Ovary (tissue), 9 donors: Measurements from ENCODE around the gene GSN. TPM values are rescaled to one million over a fixed set of nuclear protein-coding genes. Genes with fewer than 3 reads are reported as not detected.

Experiments
- DNase-seq, 5 donors: peaks; one replicate each; pipeline ENCODE4 v3.0.0-alpha.2; 2019 to 2020
- H3K27ac ChIP-seq, 2 donors: fragments of 200-600 bp; one replicate each; pipeline versions ENCODE4 v1.5.1 to v1.8.0; 2019 to 2022
- H3K27me3 ChIP-seq: fragments of 200-600 bp; one replicate; pipeline ENCODE4 v1.8.0; 2022
- H3K36me3 ChIP-seq: fragments of 200-600 bp; sonication (generic); one replicate; pipeline ENCODE4 v1.5.1; 2019
- H3K4me1 ChIP-seq: one replicate; pipeline ENCODE4 v1.8.1; 2013; ENCODE audit warnings: mild to moderate bottlenecking, moderate library complexity; ENCODE audit not compliant: insufficient read depth
- H3K4me3 ChIP-seq: fragments of 200-600 bp; sonication (generic); one replicate; pipeline ENCODE4 v1.5.1; 2017
- H3K9me3 ChIP-seq, 2 donors: fragments of 200-600 bp in 1 of 2; sonication (generic) in 1 of 2; one replicate each; pipeline versions ENCODE4 v1.5.1 to v1.8.1; 2013 to 2019; ENCODE audit warnings: mild to moderate bottlenecking in 1 of 2, moderate library complexity in 1 of 2
- CTCF ChIP-seq, 3 donors: fragments of 450-650 bp in 2 of 3; fragments of 200-600 bp in 1 of 3; IDR thresholded peaks; one replicate each; pipeline versions ENCODE4 v1.5.1 to v1.8.0; 2016 to 2022; ENCODE audit warnings: antibody characterized with exemption in 3 of 3, mild to moderate bottlenecking in 1 of 3
- EP300 ChIP-seq: sonication (generic); formaldehyde crosslinking; IDR thresholded peaks from one replicate; pipeline ENCODE4 v1.6.1; 2017; ENCODE audit warnings: antibody characterized with exemption
- POLR2A ChIP-seq: fragments of 450-650 bp; IDR thresholded peaks from one replicate; pipeline ENCODE4 v1.6.1; 2017; ENCODE audit warnings: antibody characterized with exemption, mild to moderate bottlenecking, moderate library complexity
- WGBS, 3 donors: extraction: QIAGEN DNeasy Blood & Tissue Kit in 1 of 3; methylation state at CpG; one replicate each; pipeline versions ENCODE4 v1.1.5 to v1.1.7; 2013 to 2017; 5-methylcytosine and 5-hydroxymethylcytosine counted together
- intact Hi-C, 4 donors: fragments of 100-400 bp; cut with DNase I; formaldehyde crosslinking; loops; one replicate each; pipeline versions ENCODE4 v1.11.0 to v1.15.1; 2022 to 2023
- polyA plus RNA-seq, 2 donors: library from polyadenylated mRNA; stranded (reverse); fragments of 200-250 nt in 1 of 2; fragments of 350-450 nt in 1 of 2; fragmentation: Illumina TruSeq in 1 of 2; extraction: RNeasy Lipid Tissue Mini Kit (QIAGEN cat#74804) in 1 of 2; gene quantifications; one replicate each; pipeline ENCODE4 v1.2.3, GENCODE V29; 2013 to 2014
- total RNA-seq, 7 donors: library from RNA; depleted of rRNA in 2 of 7; stranded (reverse); fragments of >200 nt in 2 of 7; fragmentation: NEBNext Ultra II Directional in 3 of 7; extraction: Animal tissue kit (Norgen Biotek cat#: 25700) in 3 of 7; gene quantifications; one replicate each; pipeline versions ENCODE4 v1.1.0 to v1.2.4, GENCODE V29; 2016 to 2023
- donor health status: DM: no; HTN: no; CAD: no; lungs with moderate emphysema.
- donor health status: DM: no; HTN: no; CAD: no.
- donor health status: Bipolar disorder and iron deficiency.
- donor health status: DM: yes; HTN: yes; CAD: no.
- donor health status: DM: no; HTN: no; CAD: no.
- donor health status: DM: yes; HTN: yes; CAD: no.

Gene GSN
- total and polyA plus RNA-seq, 9 donors = 188 to 706 (median 370) TPM

- intact Hi-C loops = no loop called here
- no peak overlapping the region for H3K4me3 ChIP-seq
- TF ChIP-seq EP300 (no peak), POLR2A (no peak), CTCF (IDR thresholded peaks at IDR 0.05) (no peak)
- H3K27ac ChIP-seq = no peak overlapping the region
- no peaks in the 10 kb centered on the region for H3K9me3 ChIP-seq
- DNase-seq = peak in 2 of 5 donors; percentile 27 to 32
- H3K36me3 ChIP-seq = no peaks in the 10 kb centered on the region
- WGBS, 3 donors = 95 to 96% (median 95%) methylated on average over 11 of the region's 11 CpGs
- H3K27me3 ChIP-seq = no peaks in the 10 kb centered on the region
- H3K4me1 ChIP-seq = peaks cover 13% of the 10 kb centered on the region
Observed at GRCh38 chr9:121301881-121302286, 33.9 kb downstream of the GSN start.

GRCh38 chr9:121302341-121302740 lies 34.4 kb downstream of the GSN start:
- Histone ChIP-seq H3K27me3 (no peaks in the 10 kb centered on the region), H3K27ac (no peak overlapping the region), H3K4me3 (no peak overlapping the region), H3K4me1 (peaks cover 13% of the 10 kb centered on the region), H3K9me3 (no peaks in the 10 kb centered on the region), H3K36me3 (no peaks in the 10 kb centered on the region)
- TF ChIP-seq CTCF (IDR thresholded peaks at IDR 0.05) = no peak
- intact Hi-C loops = no loop called here
- DNase-seq = peak in 2 of 5 donors; percentile 21 to 36
- WGBS, 3 donors = 83 to 92% (median 85%) methylated on average over 5 of the region's 5 CpGs

GRCh38 chr9:121302786-121303185 lies 34.8 kb downstream of the GSN start:
- H3K27ac ChIP-seq = no peak overlapping the region
- peak in 2 of 5 donors; percentile 17 to 28 for DNase-seq
- no peak for TF ChIP-seq POLR2A
- no peak for TF ChIP-seq CTCF (IDR thresholded peaks at IDR 0.05)
- TF ChIP-seq EP300 = no peak
- no peak overlapping the region for H3K4me3 ChIP-seq
- no peaks in the 10 kb centered on the region for H3K9me3 ChIP-seq
- no peaks in the 10 kb centered on the region for H3K27me3 ChIP-seq
- intact Hi-C loops = no loop called here
- 92 to 95% (median 93%) methylated on average over 13 of the region's 13 CpGs for WGBS, 3 donors
- H3K36me3 ChIP-seq = no peaks in the 10 kb centered on the region
- H3K4me1 ChIP-seq = peaks cover 13% of the 10 kb centered on the region

- Histone ChIP-seq H3K27me3 (no peaks in the 10 kb centered on the region), H3K36me3 (no peaks in the 10 kb centered on the region), H3K4me3 (no peak overlapping the region), H3K27ac (peak overlapping the region in 1 of 2 donors; percentile 29), H3K9me3 (no peaks in the 10 kb centered on the region), H3K4me1 (peaks cover 7% of the 10 kb centered on the region)
- TF ChIP-seq POLR2A (no peak), EP300 (no peak), CTCF (IDR thresholded peaks at IDR 0.05) (no peak)
- DNase-seq = peak in 1 of 5 donors; percentile 21
- intact Hi-C loops = no loop called here
- WGBS, 3 donors = 88 to 95% (median 91%) methylated on average over 3 of the region's 3 CpGs
Observed at GRCh38 chr9:121303456-121304451, 35.8 kb downstream of the GSN start.
